Gastroesophageal sphincter (tissue), 4 donors: Measurements from ENCODE around the gene EIF4B. TPM values are rescaled to one million over a fixed set of nuclear protein-coding genes. Genes with fewer than 3 reads are reported as not detected.

Source experiments
- ATAC-seq: fragments of 150-250 bp; one replicate; pipeline ENCODE4 v1.9.1; 2016; ENCODE audit warnings: mild to moderate bottlenecking, moderate library complexity
- H3K27ac ChIP-seq, 4 donors: fragments of 200-600 bp; sonication (generic) in 3 of 4; 1 replicate in 3 of 4; 2 replicates in 1 of 4; pipeline ENCODE4 v1.5.1; 2016 to 2019
- H3K27me3 ChIP-seq: fragments of 200-600 bp; sonication (generic); one replicate; pipeline ENCODE4 v1.5.1; 2019
- H3K36me3 ChIP-seq, 2 donors: fragments of 200-600 bp; sonication (generic); one replicate each; pipeline ENCODE4 v1.5.1; 2019; ENCODE audit warnings: control low read depth in 1 of 2
- H3K4me1 ChIP-seq, 3 donors: fragments of 200-600 bp; sonication (generic); 1 replicate in 2 of 3; 2 replicates in 1 of 3; pipeline ENCODE4 v1.5.1; 2016 to 2019; ENCODE audit warnings: control low read depth in 2 of 3
- H3K4me3 ChIP-seq, 2 donors: fragments of 200-600 bp; sonication (generic); one replicate each; pipeline ENCODE4 v1.5.1; 2019; ENCODE audit warnings: mild to moderate bottlenecking in 1 of 2, moderate library complexity in 1 of 2
- H3K9me3 ChIP-seq, 3 donors: fragments of 200-600 bp; sonication (generic); one replicate each; pipeline ENCODE4 v1.5.1; 2017 to 2019; ENCODE audit warnings: control low read depth in 2 of 3
- CTCF ChIP-seq, 4 experiments: fragments of 200-600 bp in 2 of 4; fragments of 450-650 bp in 2 of 4; sonication (generic) in 1 of 4; IDR thresholded peaks; one replicate each; pipeline ENCODE4 v1.5.1; 2017 to 2019; ENCODE audit warnings: antibody characterized with exemption in 4 of 4, mild to moderate bottlenecking in 2 of 4, moderate library complexity in 2 of 4
- EP300 ChIP-seq: sonication (generic); formaldehyde crosslinking; IDR thresholded peaks from one replicate; pipeline ENCODE4 v1.6.1; 2017; ENCODE audit warnings: antibody characterized with exemption, mild to moderate bottlenecking
- POLR2A ChIP-seq, 2 donors: fragments of 450-650 bp; IDR thresholded peaks; one replicate each; pipeline ENCODE4 v1.6.1; 2017; ENCODE audit warnings: antibody characterized with exemption in 2 of 2, mild to moderate bottlenecking in 2 of 2, moderate library complexity in 1 of 2
- POLR2AphosphoS5 ChIP-seq: sonication (generic); formaldehyde crosslinking; IDR thresholded peaks from one replicate; pipeline ENCODE4 v1.6.1; 2017; ENCODE audit warnings: antibody characterized with exemption
- WGBS, 2 donors: methylation state at CpG; one replicate each; pipeline ENCODE4 v1.1.5; 2018; ENCODE audit warnings: low coverage in 1 of 2; 5-methylcytosine and 5-hydroxymethylcytosine counted together
- total RNA-seq, 4 donors: library from RNA; depleted of rRNA; stranded (reverse); fragments of >200 nt; gene quantifications; one replicate each; pipeline ENCODE4 v1.1.0, GENCODE V29; 2016

Gene EIF4B
- total RNA-seq, 4 donors from 2014 or later: 521 to 701 (median 591) TPM

GRCh38 chr12:53074283-53074998 lies 68.2 kb downstream of the EIF4B start:
- Histone ChIP-seq H3K27me3 (no peaks in the 10 kb centered on the region), H3K4me3 (no peak overlapping the region), H3K4me1 (peaks cover 20 to 95% (median 67%) of the 10 kb centered on the region in 3 donors), H3K36me3 (peaks cover 0 to 58% of the 10 kb centered on the region in 2 donors), H3K27ac (peak overlapping the region; percentile 64 to 95 (median 84)), H3K9me3 (no peaks in the 10 kb centered on the region)
- no peak for TF ChIP-seq POLR2A (IDR thresholded peaks at IDR 0.05)
- no peak for TF ChIP-seq EP300
- no peak for TF ChIP-seq CTCF (IDR thresholded peaks at IDR 0.05)
- no peak for TF ChIP-seq POLR2AphosphoS5
- no peak for ATAC-seq
- WGBS, 2 donors: 67 to 91% methylated on average over 1 to 3 of the region's 11 CpGs

GRCh38 chr12:53074999-53075370 lies 68.7 kb downstream of the EIF4B start:
- no peak for ATAC-seq

GRCh38 chr12:53076461-53076860 lies 70.2 kb downstream of the EIF4B start:
- no peak for TF ChIP-seq POLR2AphosphoS5
- TF ChIP-seq CTCF (IDR thresholded peaks at IDR 0.05): no peak
- TF ChIP-seq POLR2A (IDR thresholded peaks at IDR 0.05): no peak
- no peak for TF ChIP-seq EP300
- no peaks in the 10 kb centered on the region for H3K27me3 ChIP-seq
- no peak overlapping the region for H3K4me3 ChIP-seq
- H3K36me3 ChIP-seq: peaks cover 0 to 42% of the 10 kb centered on the region in 2 donors
- WGBS, 2 donors: 100% methylated on average over 1 to 2 of the region's 3 CpGs
- no peaks in the 10 kb centered on the region for H3K9me3 ChIP-seq
- peaks cover 14 to 89% (median 57%) of the 10 kb centered on the region in 3 donors for H3K4me1 ChIP-seq
- ATAC-seq: no peak
- H3K27ac ChIP-seq: peak overlapping the region in 3 of 4 donors; percentile 82 to 95 (median 85)

More at GRCh38 chr12:53074999-53075370, 68.7 kb downstream of the EIF4B start:
- Histone ChIP-seq H3K4me3 (no peak overlapping the region), H3K4me1 (peaks cover 20 to 92% (median 64%) of the 10 kb centered on the region in 3 donors), H3K27me3 (no peaks in the 10 kb centered on the region), H3K27ac (peak overlapping the region; percentile 64 to 95 (median 84)), H3K36me3 (peaks cover 0 to 52% of the 10 kb centered on the region in 2 donors), H3K9me3 (no peaks in the 10 kb centered on the region)
- TF ChIP-seq POLR2A (IDR thresholded peaks at IDR 0.05) (no peak), POLR2AphosphoS5 (no peak), EP300 (no peak), CTCF (IDR thresholded peaks at IDR 0.05) (no peak)
- 88% methylated on average over 2 of the region's 3 CpGs; no CpG with 5 or more reads in 1 of the 2 donors for WGBS, 2 donors

- WGBS, 2 donors: 90% methylated on average over 5 of the region's 8 CpGs; no CpG with 5 or more reads in 1 of the 2 donors
- peak overlapping the region in 3 of 4 donors; percentile 48 to 95 (median 88) for H3K27ac ChIP-seq
Measured at GRCh38 chr12:53077030-53077429, 70.8 kb downstream of the EIF4B start.

More at GRCh38 chr12:53077030-53077429, 70.8 kb downstream of the EIF4B start:
- H3K27me3 ChIP-seq: no peaks in the 10 kb centered on the region
- no peak for ATAC-seq
- TF ChIP-seq POLR2A (IDR thresholded peaks at IDR 0.05) (no peak), CTCF (IDR thresholded peaks at IDR 0.05) (no peak), POLR2AphosphoS5 (no peak)
- peaks cover 13 to 83% (median 52%) of the 10 kb centered on the region in 3 donors for H3K4me1 ChIP-seq
- H3K9me3 ChIP-seq: no peaks in the 10 kb centered on the region
- H3K4me3 ChIP-seq: no peak overlapping the region
- peaks cover 0 to 42% of the 10 kb centered on the region in 2 donors for H3K36me3 ChIP-seq
